ENCODE results near the gene TAOK3.
A peak's percentile ranks its signal among the peaks of the same experiment; 100 is the strongest.

TAOK3 gene

DNA sequence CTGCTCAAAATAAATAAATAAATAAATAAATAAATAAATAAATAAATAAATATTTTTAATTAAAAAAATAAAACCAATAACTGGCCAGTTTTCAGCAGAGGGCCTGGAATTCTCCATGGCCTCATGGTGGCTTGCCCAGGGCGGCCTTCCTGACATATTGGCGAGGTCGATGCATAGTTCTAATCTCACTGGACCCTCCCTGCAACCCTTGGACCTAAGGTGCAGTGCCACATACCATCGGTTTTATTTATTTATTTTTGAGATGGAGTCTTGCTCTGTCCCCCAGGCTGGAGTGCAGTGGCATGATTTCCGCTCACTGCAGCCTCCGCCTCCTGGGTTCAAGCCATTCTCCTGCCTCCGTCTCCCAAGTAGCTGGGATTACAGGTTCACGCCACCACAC lies 265.0 kb downstream of the TAOK3 start:
- Histone ChIP-seq H3K27ac (ENCODE audit: low read length) (no peak overlapping the region), H4K20me1 (ENCODE audit: insufficient read depth, low read length) (no peaks in the 10 kb centered on the region)
- TF ChIP-seq EZH2 (optimal IDR thresholded peaks at IDR 0.05; ENCODE audit: low read depth, low read length) (no peak), EZH2phosphoT487 (IDR thresholded peaks at IDR 0.05; ENCODE audit: low read length) (no peak)
- TF ChIP-seq, protein P1, sequence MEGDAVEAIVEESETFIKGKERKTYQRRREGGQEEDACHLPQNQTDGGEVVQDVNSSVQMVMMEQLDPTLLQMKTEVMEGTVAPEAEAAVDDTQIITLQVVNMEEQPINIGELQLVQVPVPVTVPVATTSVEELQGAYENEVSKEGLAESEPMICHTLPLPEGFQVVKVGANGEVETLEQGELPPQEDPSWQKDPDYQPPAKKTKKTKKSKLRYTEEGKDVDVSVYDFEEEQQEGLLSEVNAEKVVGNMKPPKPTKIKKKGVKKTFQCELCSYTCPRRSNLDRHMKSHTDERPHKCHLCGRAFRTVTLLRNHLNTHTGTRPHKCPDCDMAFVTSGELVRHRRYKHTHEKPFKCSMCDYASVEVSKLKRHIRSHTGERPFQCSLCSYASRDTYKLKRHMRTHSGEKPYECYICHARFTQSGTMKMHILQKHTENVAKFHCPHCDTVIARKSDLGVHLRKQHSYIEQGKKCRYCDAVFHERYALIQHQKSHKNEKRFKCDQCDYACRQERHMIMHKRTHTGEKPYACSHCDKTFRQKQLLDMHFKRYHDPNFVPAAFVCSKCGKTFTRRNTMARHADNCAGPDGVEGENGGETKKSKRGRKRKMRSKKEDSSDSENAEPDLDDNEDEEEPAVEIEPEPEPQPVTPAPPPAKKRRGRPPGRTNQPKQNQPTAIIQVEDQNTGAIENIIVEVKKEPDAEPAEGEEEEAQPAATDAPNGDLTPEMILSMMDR (IDR thresholded peaks at IDR 0.05; ENCODE audit: low read length): no peak

DNA sequence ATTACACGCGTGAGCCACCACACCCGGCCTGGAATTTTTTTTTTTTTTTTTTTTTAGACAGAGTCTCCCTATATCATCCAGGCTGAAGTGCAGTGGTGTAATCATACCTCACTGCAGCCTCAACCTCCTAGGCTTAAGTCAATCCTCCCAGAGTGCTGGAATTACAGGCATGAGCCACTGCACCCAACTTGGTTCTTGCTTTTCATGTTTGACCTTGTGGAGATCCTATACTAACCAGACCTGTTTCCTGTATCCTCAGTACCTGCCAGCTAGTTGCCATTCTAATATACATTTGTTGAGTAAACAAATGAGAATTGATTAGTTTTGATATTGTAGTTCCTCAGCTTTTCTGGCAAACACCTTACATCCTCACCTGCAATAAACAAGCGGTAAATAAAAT lies 265.7 kb downstream of the TAOK3 start:
- H3K27ac ChIP-seq (ENCODE audit: low read length): no peak overlapping the region
- no peaks in the 10 kb centered on the region for H3K79me2 ChIP-seq (ENCODE audit: low read length)
- 0 out of 2 replicates have a peak, but pooled peaks cover 4% of the 10 kb centered on the region for H3K27me3 ChIP-seq (replicated peaks; ENCODE audit: insufficient read depth, low read length)
- H3K9me3 ChIP-seq (replicated peaks; ENCODE audit: insufficient read depth, low read length): no peaks in the 10 kb centered on the region
- H3K4me3 ChIP-seq (ENCODE audit: low read length): no peak overlapping the region
- H3F3A ChIP-seq (ENCODE audit: insufficient read depth, low read length): no peaks in the 10 kb centered on the region
- H4K20me1 ChIP-seq (ENCODE audit: insufficient read depth, low read length): no peaks in the 10 kb centered on the region
- no peaks in the 10 kb centered on the region for H3K9me2 ChIP-seq (replicated peaks; ENCODE audit: insufficient read depth, low read length)
- TF ChIP-seq EZH2 (optimal IDR thresholded peaks at IDR 0.05; ENCODE audit: low read depth, low read length) (no peak), EZH2phosphoT487 (IDR thresholded peaks at IDR 0.05; ENCODE audit: low read length) (no peak)
- TF ChIP-seq, protein P1 (IDR thresholded peaks at IDR 0.05; ENCODE audit: low read length): no peak
- no peaks in the 10 kb centered on the region for H3K36me3 ChIP-seq (replicated peaks; ENCODE audit: insufficient read depth, low read length)
- H3K9ac ChIP-seq (ENCODE audit: low read length): no peak overlapping the region
- no peak for DNase-seq
- no peaks in the 10 kb centered on the region for H3K4me1 ChIP-seq (ENCODE audit: low read length)
- H2AFZ ChIP-seq (ENCODE audit: low read length): no peak overlapping the region
- no peak overlapping the region for H3K4me2 ChIP-seq (ENCODE audit: low read depth, low read length)

More for the DNA sequence above, 265.0 kb downstream of the TAOK3 start:
- H3K4me3 ChIP-seq (ENCODE audit: low read length): no peak overlapping the region
- no peak overlapping the region for H3K4me2 ChIP-seq (ENCODE audit: low read depth, low read length)
- no peak overlapping the region for H2AFZ ChIP-seq (ENCODE audit: low read length)
- no peaks in the 10 kb centered on the region for H3K27me3 ChIP-seq (replicated peaks; ENCODE audit: insufficient read depth, low read length)
- no peaks in the 10 kb centered on the region for H3K79me2 ChIP-seq (ENCODE audit: low read length)
- H3K4me1 ChIP-seq (ENCODE audit: low read length): no peaks in the 10 kb centered on the region
- H3K9ac ChIP-seq (ENCODE audit: low read length): no peak overlapping the region
- no peaks in the 10 kb centered on the region for H3F3A ChIP-seq (ENCODE audit: insufficient read depth, low read length)
- no peaks in the 10 kb centered on the region for H3K9me2 ChIP-seq (replicated peaks; ENCODE audit: insufficient read depth, low read length)
- no peaks in the 10 kb centered on the region for H3K36me3 ChIP-seq (replicated peaks; ENCODE audit: insufficient read depth, low read length)
- H3K9me3 ChIP-seq (replicated peaks; ENCODE audit: insufficient read depth, low read length): no peaks in the 10 kb centered on the region
- no peak for DNase-seq

DNA sequence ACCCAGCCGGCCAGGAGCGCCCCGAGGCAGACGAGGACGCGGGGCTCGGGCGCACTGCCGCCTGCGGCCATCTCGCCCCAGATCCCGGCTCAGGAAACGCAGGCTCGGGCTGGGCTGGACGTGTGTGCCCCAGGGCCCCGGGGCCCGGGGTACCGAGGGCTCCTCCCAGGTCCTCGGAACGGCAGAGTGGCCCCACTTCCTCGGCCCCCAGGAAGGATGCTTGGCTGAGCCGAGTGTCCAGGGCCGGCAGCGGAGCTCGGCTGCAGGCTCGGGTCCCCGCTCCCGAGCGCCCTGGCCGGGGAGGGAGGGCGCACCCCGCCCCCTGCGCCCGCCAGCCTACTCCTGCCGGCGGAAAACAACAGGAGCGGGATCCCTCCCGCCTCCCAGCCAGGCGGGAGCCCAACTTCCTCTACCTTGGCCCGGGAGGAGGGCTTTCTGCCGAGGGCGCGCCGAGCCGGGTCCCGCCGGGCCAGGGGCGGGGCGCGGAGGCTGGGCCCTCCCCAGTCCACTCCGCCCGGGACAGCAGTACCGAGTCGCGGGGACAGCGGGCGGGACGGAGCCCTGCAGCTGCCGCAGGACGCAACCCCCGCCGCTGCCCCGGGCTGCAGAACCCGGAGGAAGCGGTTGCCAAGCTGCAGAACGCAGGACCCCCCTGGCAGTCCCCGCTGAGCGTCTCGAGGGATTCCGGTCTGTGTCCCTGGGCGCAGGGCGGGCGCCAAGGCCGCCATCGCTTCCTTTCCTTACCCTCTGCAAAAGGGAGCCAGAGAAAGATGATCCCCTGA lies 268.9 kb downstream of the TAOK3 start, which contains the start of gene VSIG10:
Gene VSIG10, minus strand, starts transcription at position 411 of the 782 bp plus-strand sequence. Its CDS starts 340 bp downstream, at position 71.
- TF ChIP-seq EZH2 (optimal IDR thresholded peaks at IDR 0.05; ENCODE audit: low read depth, low read length) (no peak), EZH2phosphoT487 (IDR thresholded peaks at IDR 0.05; ENCODE audit: low read length) (no peak)
- TF ChIP-seq, protein P1 (IDR thresholded peaks at IDR 0.05; ENCODE audit: low read length): no peak
- no peaks in the 10 kb centered on the region for H3K79me2 ChIP-seq (ENCODE audit: low read length)
- no peak within 1 kb of the TSS for H3K9ac ChIP-seq (ENCODE audit: low read length)
- no peaks in the 10 kb centered on the region for H4K20me1 ChIP-seq (ENCODE audit: insufficient read depth, low read length)
- no peak for DNase-seq
- H3K9me2 ChIP-seq (replicated peaks; ENCODE audit: insufficient read depth, low read length): no peaks in the 10 kb centered on the region
- no peaks in the 10 kb centered on the region for H3K4me1 ChIP-seq (ENCODE audit: low read length)
- peak within 1 kb of the TSS; percentile 27 for H3K4me2 ChIP-seq (ENCODE audit: low read depth, low read length)
- H3K27ac ChIP-seq (ENCODE audit: low read length): no peak within 1 kb of the TSS
- H3K36me3 ChIP-seq (replicated peaks; ENCODE audit: insufficient read depth, low read length): no peaks in the 10 kb centered on the region
- 0 out of 2 replicates have a peak, but pooled peaks cover 4% of the 10 kb centered on the region for H3K27me3 ChIP-seq (replicated peaks; ENCODE audit: insufficient read depth, low read length)
- H3K4me3 ChIP-seq (ENCODE audit: low read length): peak within 1 kb of the TSS; percentile 46; the same call in 1 of the 2 replicates
- no peaks in the 10 kb centered on the region for H3K9me3 ChIP-seq (replicated peaks; ENCODE audit: insufficient read depth, low read length)
- no peak within 1 kb of the TSS for H2AFZ ChIP-seq (ENCODE audit: low read length)
- H3F3A ChIP-seq (ENCODE audit: insufficient read depth, low read length): no peaks in the 10 kb centered on the region
